Choroid plexus epithelial cell (primary cell): Measurements from ENCODE around the gene RNF214.
A peak's percentile ranks its signal among the peaks of the same experiment; 100 is the strongest.

ENCODE experiments used
- DNase-seq: peaks from one replicate; pipeline ENCODE4 v3.0.0-alpha.2; 2010; ENCODE audit warnings: low read depth
- H3K4me3 ChIP-seq: 2 replicates; pipeline ENCODE4 v1.5.1; 2011; ENCODE audit warnings: low read depth, mild to moderate bottlenecking, control low read depth, low read length, moderate library complexity
- TF ChIP-seq, protein P1 (sequence below): conservative IDR thresholded peaks from 2 replicates; pipeline ENCODE4 v1.5.1; 2011; ENCODE audit warnings: low read depth, mild to moderate bottlenecking, control low read depth, inconsistent platforms, low read length, moderate library complexity

The RNF214 gene

DNA sequence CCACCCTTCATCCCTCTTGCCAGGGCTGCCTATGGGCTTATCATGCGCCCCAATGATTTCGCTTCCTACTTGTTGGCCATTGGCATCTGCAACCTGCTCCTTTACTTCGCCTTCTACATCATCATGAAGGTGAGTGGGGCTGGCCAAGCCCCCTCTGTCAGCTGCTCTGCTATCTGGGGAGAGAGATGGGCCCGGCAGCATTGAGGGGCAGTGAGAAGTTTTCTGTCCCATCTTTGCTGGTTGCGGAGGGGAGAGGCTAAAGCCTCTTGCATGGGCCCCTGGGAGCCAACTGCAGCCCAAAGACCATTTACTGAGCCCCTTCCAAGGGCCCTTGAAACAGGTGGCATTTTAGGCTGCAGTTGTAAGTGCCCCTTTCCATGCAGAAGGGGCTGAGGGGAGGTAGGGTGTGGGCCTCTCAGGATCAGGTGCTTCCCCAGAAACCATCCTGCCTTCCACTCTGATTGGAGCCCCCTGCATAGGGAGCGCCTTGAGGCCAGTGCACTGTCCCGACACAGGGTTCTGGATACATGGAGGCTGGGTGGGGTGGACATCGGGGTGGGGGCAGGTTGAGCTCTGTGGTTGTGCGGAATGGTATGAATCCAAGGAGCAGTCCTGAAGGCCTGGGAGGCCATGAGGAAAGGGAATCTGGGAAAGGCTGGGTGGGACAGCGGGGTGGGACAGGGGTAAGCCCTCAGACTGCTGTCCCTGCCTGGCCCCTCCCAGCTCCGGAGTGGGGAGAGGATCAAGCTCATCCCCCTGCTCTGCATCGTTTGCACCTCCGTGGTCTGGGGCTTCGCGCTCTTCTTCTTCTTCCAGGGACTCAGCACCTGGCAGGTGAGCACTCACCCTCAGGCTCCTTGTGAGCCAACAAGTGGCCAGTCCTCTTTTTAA, 39.1 kb upstream of the RNF214 start:
- no peak overlapping the region for H3K4me3 ChIP-seq
- TF ChIP-seq, protein P1, sequence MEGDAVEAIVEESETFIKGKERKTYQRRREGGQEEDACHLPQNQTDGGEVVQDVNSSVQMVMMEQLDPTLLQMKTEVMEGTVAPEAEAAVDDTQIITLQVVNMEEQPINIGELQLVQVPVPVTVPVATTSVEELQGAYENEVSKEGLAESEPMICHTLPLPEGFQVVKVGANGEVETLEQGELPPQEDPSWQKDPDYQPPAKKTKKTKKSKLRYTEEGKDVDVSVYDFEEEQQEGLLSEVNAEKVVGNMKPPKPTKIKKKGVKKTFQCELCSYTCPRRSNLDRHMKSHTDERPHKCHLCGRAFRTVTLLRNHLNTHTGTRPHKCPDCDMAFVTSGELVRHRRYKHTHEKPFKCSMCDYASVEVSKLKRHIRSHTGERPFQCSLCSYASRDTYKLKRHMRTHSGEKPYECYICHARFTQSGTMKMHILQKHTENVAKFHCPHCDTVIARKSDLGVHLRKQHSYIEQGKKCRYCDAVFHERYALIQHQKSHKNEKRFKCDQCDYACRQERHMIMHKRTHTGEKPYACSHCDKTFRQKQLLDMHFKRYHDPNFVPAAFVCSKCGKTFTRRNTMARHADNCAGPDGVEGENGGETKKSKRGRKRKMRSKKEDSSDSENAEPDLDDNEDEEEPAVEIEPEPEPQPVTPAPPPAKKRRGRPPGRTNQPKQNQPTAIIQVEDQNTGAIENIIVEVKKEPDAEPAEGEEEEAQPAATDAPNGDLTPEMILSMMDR, result no peak
- DNase-seq, result no peak

DNA sequence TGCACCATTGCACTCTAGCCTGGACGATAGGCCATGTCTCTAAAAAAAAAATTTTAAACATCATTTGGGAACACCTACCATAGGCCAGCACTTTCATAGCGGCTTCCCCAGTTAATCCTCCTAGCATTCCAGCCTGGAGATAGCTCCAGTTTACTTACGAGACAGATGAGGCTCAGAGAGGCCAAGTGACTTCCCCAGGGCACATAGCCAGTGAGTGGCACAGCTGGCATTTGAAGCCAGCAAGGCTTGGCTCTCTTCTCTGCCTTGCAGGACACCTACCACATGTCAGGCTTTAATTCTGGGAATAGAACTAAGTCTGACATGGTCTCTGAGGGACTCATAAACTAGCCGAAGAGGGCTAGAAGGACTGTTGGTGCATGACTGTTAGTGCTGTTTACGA, 38.2 kb upstream of the RNF214 start:
- no peak for DNase-seq
- TF ChIP-seq, protein P1, result no peak

DNA sequence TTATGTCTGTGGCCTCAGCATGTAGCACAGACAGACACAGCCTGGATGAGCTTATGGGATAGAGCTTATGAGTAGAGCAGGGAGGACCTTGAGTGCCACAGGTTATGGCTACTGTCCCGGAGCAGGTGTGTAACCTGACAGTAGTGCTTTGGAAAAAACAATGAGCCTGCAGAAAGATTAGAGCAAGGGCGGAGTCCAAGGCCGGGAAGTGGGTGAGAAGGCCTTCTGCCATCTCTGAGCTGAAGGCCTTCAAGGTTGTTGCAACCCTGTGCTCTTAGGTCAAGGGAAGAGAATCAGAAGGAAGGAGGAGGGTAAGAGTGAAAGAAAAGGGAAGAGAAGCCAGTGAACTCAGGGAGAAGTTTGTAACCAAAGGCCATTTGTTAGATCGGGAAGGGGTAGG, 37.2 kb upstream of the RNF214 start:
- TF ChIP-seq, protein P1, result no peak
- DNase-seq, result no peak
- no peak overlapping the region for H3K4me3 ChIP-seq

More for the DNA sequence above, 38.2 kb upstream of the RNF214 start:
- no peak overlapping the region for H3K4me3 ChIP-seq

DNA sequence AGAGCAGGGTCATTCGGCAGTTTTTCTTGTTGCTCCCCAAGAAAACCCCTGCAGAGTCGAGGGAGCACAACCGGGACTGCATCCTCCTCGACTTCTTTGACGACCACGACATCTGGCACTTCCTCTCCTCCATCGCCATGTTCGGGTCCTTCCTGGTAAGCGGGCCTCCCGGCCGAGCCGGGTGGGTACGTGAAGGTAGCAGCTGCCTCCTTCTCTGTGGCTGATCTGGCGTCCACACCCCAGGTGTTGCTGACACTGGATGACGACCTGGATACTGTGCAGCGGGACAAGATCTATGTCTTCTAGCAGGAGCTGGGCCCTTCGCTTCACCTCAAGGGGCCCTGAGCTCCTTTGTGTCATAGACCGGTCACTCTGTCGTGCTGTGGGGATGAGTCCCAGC, 36.7 kb upstream of the RNF214 start:
- no peak overlapping the region for H3K4me3 ChIP-seq
- TF ChIP-seq, protein P1, result no peak
- DNase-seq, result no peak

DNA sequence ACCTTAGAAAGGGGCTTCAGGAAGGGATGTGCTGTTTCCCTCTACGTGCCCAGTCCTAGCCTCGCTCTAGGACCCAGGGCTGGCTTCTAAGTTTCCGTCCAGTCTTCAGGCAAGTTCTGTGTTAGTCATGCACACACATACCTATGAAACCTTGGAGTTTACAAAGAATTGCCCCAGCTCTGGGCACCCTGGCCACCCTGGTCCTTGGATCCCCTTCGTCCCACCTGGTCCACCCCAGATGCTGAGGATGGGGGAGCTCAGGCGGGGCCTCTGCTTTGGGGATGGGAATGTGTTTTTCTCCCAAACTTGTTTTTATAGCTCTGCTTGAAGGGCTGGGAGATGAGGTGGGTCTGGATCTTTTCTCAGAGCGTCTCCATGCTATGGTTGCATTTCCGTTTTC, 35.5 kb upstream of the RNF214 start:
- TF ChIP-seq, protein P1, result no peak
- DNase-seq, result no peak

DNA sequence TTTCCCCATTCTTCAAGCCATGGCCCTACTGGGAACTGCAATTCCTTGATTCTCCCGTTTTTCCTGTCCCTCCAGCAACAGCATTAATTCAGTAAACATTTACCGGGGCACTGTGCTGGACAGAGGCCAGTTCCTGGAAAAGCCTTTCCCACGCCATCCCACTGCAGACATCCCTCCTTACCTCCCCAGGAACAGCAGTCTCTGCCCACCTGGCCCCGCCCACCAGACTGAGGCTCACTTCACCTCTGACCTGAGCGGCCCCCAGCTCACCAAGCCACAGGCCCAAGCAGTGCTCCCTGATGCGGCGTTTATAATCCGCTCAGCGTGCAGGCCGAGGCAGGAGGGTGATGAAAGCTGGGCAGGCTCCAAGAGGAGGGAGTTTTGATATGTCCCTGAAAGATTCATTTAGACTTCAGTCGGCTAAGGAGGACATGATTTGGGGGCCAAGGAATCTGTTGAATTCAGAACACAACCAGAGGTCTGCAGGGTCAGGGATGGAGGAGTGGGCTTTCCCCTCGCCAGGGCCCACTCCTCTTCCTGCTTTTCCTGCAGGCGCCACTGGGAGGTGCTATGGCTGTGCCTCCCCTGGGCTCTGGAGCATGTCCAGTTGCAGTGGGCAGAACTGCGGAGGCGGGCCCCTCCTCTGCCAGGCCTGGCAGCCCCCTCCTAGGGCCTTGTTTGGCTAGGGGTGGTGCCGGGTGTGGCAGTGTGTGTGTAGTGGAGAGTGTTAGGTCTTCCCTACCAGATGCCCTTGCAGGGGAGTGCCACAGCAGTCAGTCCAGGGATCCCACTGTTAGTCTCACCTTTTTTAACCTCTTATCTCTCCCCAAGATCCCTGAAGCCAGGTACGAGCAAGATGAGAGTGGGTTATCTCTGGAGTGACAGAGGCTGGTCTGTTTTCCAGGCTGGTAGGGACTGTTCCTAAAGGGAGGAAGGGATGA, 34.7 kb upstream of the RNF214 start:
- TF ChIP-seq, protein P1, result peak; percentile 75
- peak; percentile 50 for DNase-seq
- H3K4me3 ChIP-seq, result no peak overlapping the region

More for the DNA sequence above, 35.5 kb upstream of the RNF214 start:
- no peak overlapping the region for H3K4me3 ChIP-seq
